Peyer's patch (tissue), 4 donors: ENCODE results near the gene HSP90AB1.
A peak's percentile ranks its signal among the peaks of the same experiment; 100 is the strongest.

Experiments used
- POLR2A ChIP-seq, 2 donors: fragments of 450-650 bp; IDR thresholded peaks; one replicate each; pipeline ENCODE4 v1.5.1; 2017; ENCODE audit warnings: antibody characterized with exemption in 2 of 2, mild to moderate bottlenecking in 2 of 2, moderate library complexity in 2 of 2
- TF ChIP-seq, protein P1 (sequence below), 6 experiments: fragments of 450-650 bp in 4 of 6; fragments of 200-600 bp in 2 of 6; sonication (generic) in 1 of 6; IDR thresholded peaks; one replicate each; pipeline ENCODE4 v1.5.1; 2017 to 2019; ENCODE audit warnings: antibody characterized with exemption in 6 of 6, mild to moderate bottlenecking in 3 of 6, moderate library complexity in 1 of 6

DNA sequence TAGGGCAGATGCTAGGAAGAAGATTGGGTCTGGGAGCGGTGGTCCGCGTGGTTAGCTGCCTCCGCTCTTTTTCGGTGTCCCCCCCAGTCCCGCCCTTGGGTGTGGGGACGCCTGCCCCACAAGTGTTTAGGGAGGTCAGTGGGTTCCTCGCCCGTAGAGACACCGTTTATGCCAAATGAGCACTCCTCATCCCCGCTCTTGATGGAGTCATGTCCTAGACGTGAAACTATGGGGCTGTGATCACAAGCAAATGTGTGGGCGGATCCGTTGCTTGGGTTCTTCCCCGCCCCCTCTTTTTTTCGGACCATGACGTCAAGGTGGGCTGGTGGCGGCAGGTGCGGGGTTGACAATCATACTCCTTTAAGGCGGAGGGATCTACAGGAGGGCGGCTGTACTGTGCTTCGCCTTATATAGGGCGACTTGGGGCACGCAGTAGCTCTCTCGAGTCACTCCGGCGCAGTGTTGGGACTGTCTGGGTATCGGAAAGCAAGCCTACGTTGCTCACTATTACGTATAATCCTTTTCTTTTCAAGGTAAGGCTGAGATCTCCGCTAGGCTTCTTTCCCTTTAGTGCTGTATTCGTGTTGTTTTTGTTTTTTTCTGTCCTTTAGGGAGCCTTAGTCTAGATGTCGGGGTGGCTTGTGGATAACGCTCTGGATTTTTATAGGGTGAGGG lies at the start of gene HSP90AB1:
- TF ChIP-seq, protein P1, sequence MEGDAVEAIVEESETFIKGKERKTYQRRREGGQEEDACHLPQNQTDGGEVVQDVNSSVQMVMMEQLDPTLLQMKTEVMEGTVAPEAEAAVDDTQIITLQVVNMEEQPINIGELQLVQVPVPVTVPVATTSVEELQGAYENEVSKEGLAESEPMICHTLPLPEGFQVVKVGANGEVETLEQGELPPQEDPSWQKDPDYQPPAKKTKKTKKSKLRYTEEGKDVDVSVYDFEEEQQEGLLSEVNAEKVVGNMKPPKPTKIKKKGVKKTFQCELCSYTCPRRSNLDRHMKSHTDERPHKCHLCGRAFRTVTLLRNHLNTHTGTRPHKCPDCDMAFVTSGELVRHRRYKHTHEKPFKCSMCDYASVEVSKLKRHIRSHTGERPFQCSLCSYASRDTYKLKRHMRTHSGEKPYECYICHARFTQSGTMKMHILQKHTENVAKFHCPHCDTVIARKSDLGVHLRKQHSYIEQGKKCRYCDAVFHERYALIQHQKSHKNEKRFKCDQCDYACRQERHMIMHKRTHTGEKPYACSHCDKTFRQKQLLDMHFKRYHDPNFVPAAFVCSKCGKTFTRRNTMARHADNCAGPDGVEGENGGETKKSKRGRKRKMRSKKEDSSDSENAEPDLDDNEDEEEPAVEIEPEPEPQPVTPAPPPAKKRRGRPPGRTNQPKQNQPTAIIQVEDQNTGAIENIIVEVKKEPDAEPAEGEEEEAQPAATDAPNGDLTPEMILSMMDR (IDR thresholded peaks at IDR 0.05), result peak in 1 of 6 experiments; percentile 16
- peak; percentile 98 to 99 for TF ChIP-seq POLR2A (IDR thresholded peaks at IDR 0.05)
